ENCODE measurements around the gene TPRA1.

GRCh38 chr3:127595303-127595702 lies 4.8 kb upstream of the TPRA1 start:
- no peak for TF ChIP-seq CTCF (IDR thresholded peaks at IDR 0.05)
- no peak for TF ChIP-seq POLR2A (IDR thresholded peaks at IDR 0.05)
